ENCODE results near the gene C10orf67.

Gene C10orf67

GRCh38 chr10:23196915-23197314 is 147.7 kb downstream of the C10orf67 start:
- DNase-seq (ENCODE audit: low spot score), result no peak

GRCh38 chr10:23195846-23196600 is 148.6 kb downstream of the C10orf67 start:
- DNase-seq (ENCODE audit: low spot score), result no peak

GRCh38 chr10:23194966-23195845 is 149.4 kb downstream of the C10orf67 start:
- DNase-seq (ENCODE audit: low spot score), result no peak

GRCh38 chr10:23194471-23194965 is 150.1 kb downstream of the C10orf67 start:
- DNase-seq (ENCODE audit: low spot score), result no peak

GRCh38 chr10:23193435-23194074 is 151.0 kb downstream of the C10orf67 start:
- DNase-seq (ENCODE audit: low spot score), result no peak

GRCh38 chr10:23192712-23193434 is 151.7 kb downstream of the C10orf67 start:
- no peak for DNase-seq (ENCODE audit: low spot score)

- no peak for DNase-seq (ENCODE audit: low spot score)
Measured at GRCh38 chr10:23191764-23192711, 152.6 kb downstream of the C10orf67 start, which contains the start of gene PTF1A. PTF1A (plus strand) TSS chr10:23192312; CDS start chr10:23192531, 219 bp downstream.

DNA sequence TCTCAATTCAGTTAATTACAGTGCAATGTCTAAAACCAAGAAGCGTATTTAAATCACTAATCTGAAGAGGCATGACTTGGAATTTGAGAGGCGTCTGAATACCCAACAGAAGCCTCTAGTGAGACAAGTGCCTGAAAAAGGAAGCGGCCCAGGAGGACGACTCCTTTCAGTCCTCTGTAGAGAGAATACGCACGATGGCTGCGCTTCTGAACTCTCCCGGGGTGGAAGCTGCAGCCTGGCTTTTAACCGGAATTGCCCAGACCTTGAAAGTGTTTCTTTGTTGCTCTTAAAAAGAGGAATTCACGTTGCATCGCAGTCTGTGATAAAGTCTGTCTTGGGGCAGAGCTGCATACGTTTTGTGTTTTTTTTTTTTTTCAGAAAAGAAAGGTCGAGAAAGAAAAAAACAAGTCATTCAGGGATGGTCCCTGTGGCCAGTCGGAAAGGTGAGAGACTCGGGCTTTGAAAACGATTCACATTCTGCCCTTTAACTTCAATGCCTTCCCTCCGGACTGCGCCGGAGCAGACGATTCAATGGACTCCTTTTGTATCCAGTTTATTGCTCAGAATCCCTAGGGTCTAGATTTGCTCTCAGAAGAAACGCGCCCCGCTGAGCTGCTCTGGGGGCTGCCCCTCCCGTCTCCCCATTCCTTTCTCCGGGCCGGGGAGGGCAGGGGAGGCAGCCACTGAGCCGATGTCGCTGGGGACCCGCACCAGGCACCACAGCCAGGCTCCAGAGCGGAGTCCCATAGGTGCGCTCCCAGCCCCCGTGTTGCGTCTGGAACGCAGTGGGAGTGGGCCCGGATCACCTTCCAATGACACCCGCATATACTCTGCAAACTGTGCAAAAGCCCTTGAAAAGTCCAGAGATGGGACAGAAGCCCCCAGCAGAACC is 153.5 kb downstream of the C10orf67 start:
- no peak for DNase-seq (ENCODE audit: low spot score)

- DNase-seq (ENCODE audit: low spot score), result no peak
Measured at GRCh38 chr10:23189024-23189423, 155.6 kb downstream of the C10orf67 start.

DNA sequence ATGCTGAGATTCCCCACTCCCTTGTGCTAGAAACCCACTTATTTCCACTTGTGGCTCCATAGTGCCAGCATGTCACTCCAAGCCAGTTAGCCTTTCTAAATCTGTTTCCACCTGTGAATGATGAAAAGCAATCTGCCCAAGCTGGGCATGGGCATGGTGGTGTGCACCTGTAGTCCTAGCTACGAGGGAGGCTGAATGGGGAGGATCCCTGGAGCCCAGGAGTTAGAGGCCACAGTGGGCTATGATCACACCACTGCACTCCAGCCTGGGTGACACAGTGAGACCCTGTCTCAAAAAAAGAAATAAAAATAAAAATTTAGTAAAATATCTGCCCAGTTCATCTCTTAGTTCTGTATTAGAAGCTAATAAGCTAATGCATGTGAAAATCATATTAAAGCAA is 157.4 kb downstream of the C10orf67 start:
- DNase-seq (ENCODE audit: low spot score), result no peak

- no peak for DNase-seq (ENCODE audit: low spot score)
Measured at GRCh38 chr10:23186697-23187096, 157.9 kb downstream of the C10orf67 start.

GRCh38 chr10:23186178-23186577 is 158.4 kb downstream of the C10orf67 start:
- no peak for DNase-seq (ENCODE audit: low spot score)

DNA sequence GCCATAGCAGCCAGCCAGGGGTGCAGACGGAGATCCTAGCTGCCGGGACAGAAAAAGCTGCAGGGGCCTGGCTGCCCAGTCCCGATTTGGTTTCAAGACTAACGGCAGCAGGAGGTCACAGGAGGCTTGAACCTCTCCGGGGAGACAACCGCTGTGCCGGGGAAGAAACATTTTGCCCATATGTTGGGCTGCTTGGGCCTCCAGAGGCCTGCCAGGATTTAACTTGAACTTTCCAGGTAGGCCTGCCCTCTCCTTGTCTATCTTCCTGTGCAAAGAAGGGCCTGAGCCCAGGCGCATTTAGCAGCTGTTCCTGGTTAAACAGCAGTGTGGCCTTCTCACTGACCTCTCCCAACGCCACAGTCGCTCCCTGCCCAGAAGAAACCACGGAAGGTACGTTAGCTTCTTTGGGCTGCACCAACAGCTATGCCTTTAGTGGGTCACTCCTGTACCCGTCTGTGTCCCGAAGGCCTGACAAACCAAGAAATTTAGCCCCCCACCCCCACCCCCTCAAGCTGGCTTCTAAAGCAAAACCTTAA is 169.6 kb downstream of the C10orf67 start:
- no peak for DNase-seq (ENCODE audit: low spot score)

DNA sequence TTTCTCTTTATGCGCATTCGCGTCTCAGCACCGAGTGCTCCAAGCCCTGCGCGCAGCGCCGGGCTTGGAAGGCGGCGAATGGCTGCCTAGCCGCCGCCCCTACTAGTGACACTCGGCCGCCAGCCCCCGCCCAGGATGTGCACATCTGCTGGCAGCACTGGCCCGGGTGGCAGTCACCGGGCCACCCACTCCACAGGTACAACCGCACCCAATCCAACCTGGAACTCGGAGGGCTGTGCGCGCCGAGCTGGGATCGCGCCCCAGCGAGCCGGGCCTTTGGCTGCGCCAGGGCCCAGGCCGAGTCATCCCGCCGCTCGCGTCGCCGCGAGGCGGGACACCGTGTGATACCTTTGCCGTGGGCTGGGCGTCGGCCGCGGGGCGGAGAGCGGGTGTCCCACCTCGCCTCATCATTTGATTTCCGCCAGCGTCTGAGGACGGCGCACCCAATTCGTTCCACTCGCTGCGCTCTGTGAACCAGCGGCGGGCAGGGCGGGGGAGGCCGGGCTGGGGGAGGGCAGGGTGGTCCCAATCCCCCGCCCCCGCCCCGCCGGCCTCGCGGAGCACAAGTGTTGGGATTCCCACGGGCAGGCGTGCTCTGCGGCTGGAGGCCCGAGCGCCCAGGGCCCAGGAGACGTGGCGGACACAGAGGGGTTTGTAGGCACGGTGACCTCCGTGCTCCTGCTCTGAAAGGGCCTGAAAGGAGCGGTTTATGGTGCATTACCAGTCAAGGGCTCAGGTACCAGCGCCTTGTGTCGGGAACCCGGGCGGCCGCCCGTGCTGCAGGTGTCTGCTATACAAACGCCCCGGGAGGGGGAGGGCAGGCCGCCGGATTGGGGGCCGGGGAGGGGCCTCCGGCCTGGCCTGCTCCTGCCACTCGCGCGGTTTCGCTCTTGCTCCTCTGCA is 170.3 kb downstream of the C10orf67 start:
- no peak for DNase-seq (ENCODE audit: low spot score)

DNA sequence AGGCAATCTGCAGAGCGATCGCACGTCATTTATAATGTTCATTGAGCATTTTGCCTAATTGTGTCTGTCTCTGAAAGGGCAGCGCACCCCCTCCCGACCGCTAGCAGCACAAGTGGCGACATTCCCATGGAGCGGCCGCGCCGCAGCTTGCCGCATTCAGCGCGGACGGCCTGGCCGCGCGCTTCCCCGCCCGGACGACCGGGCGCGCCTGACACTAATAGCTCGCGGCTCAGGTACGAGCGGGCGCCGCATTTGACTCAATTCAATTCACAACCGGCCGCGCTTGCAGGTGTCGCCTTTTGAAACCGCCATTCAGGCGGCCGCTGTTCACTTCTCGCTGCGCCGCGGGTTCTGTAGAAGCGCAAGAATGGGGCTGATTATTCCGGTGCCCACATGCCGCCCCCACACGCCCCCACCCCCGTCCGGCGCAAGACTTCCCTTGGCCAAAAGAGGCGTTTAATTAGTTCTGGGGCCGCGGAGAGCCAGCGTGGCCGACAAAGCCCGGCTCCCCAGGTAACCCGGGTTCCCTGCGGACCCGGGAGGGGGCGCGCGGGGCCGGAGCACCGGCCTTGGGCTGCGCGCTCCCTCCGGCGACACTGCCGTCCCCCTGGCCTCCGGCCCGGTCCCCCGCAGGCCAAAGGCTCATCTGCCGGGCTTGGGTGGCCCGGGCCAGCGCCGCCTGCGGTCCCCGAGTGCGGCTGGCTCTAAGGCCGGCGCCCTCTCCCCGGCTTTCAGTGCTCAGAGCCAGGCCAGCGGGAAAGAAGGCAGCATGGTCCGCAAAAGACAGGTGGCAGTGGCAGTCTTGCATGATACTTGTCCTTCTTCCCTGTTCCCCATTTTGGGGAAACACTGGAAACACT is 171.2 kb downstream of the C10orf67 start:
- no peak for DNase-seq (ENCODE audit: low spot score)

GRCh38 chr10:23172429-23173213 is 172.0 kb downstream of the C10orf67 start:
- DNase-seq (ENCODE audit: low spot score), result no peak

Data from HuH-7.5 (cell line).